ENCODE data around the gene CCDC107.

CCDC107 gene

GRCh38 chr9:35666045-35666444 is 8.0 kb downstream of the CCDC107 start:
- TF ChIP-seq EZH2phosphoT487 (IDR thresholded peaks at IDR 0.05; ENCODE audit: low read depth) (no peak), CTCF (IDR thresholded peaks at IDR 0.05; ENCODE audit: low read depth, low read length) (no peak)
- Histone ChIP-seq H2AFZ (ENCODE audit: low read depth, low read length) (no peak overlapping the region), H3K27ac (ENCODE audit: low read length) (no peak overlapping the region), H3K9me3 (ENCODE audit: insufficient read depth, low read length) (no peaks in the 10 kb centered on the region), H3K79me2 (ENCODE audit: low read length) (peaks cover 15% of the 10 kb centered on the region), H3K9ac (ENCODE audit: low read length) (no peak overlapping the region), H3K27me3 (ENCODE audit: low read depth, low read length) (no peaks in the 10 kb centered on the region), H3K4me3 (ENCODE audit: low read length) (peak overlapping the region; percentile 91; the same call in 1 of the 2 replicates), H4K20me1 (ENCODE audit: insufficient read depth, low read length) (no peaks in the 10 kb centered on the region), H3K4me2 (ENCODE audit: low read length) (peak overlapping the region; percentile 10; the same call in 1 of the 2 replicates), H3K4me1 (ENCODE audit: low read length) (peaks cover 19% of the 10 kb centered on the region), H3K36me3 (replicated peaks; ENCODE audit: low read depth, low read length) (peaks cover 25% of the 10 kb centered on the region)

- no peak overlapping the region for H3K27ac ChIP-seq (ENCODE audit: low read length)
Observed at GRCh38 chr9:35666549-35666948, 8.5 kb downstream of the CCDC107 start.

GRCh38 chr9:35667939-35668338 is 9.8 kb downstream of the CCDC107 start:
- H3K4me2 ChIP-seq (ENCODE audit: low read length) = no peak overlapping the region
- H3K27ac ChIP-seq (ENCODE audit: low read length) = no peak overlapping the region
- H3K36me3 ChIP-seq (replicated peaks; ENCODE audit: low read depth, low read length) = peaks cover 9% of the 10 kb centered on the region
- H3K9me3 ChIP-seq (ENCODE audit: insufficient read depth, low read length) = no peaks in the 10 kb centered on the region
- H4K20me1 ChIP-seq (ENCODE audit: insufficient read depth, low read length) = no peaks in the 10 kb centered on the region
- no peaks in the 10 kb centered on the region for H3K27me3 ChIP-seq (ENCODE audit: low read depth, low read length)
- H3K9ac ChIP-seq (ENCODE audit: low read length) = no peak overlapping the region
- TF ChIP-seq EZH2phosphoT487 (IDR thresholded peaks at IDR 0.05; ENCODE audit: low read depth) (no peak), CTCF (IDR thresholded peaks at IDR 0.05; ENCODE audit: low read depth, low read length) (no peak)
- no peak overlapping the region for H3K4me3 ChIP-seq (ENCODE audit: low read length)
- H2AFZ ChIP-seq (ENCODE audit: low read depth, low read length) = no peak overlapping the region
- H3K4me1 ChIP-seq (ENCODE audit: low read length) = peaks cover 19% of the 10 kb centered on the region
- peaks cover 15% of the 10 kb centered on the region for H3K79me2 ChIP-seq (ENCODE audit: low read length)

More at GRCh38 chr9:35666549-35666948, 8.5 kb downstream of the CCDC107 start:
- Histone ChIP-seq H3K4me2 (ENCODE audit: low read length) (no peak overlapping the region), H3K27me3 (ENCODE audit: low read depth, low read length) (no peaks in the 10 kb centered on the region), H3K79me2 (ENCODE audit: low read length) (peaks cover 15% of the 10 kb centered on the region), H3K4me1 (ENCODE audit: low read length) (peaks cover 19% of the 10 kb centered on the region), H2AFZ (ENCODE audit: low read depth, low read length) (no peak overlapping the region), H3K9ac (ENCODE audit: low read length) (no peak overlapping the region), H3K9me3 (ENCODE audit: insufficient read depth, low read length) (no peaks in the 10 kb centered on the region), H4K20me1 (ENCODE audit: insufficient read depth, low read length) (no peaks in the 10 kb centered on the region), H3K36me3 (replicated peaks; ENCODE audit: low read depth, low read length) (peaks cover 22% of the 10 kb centered on the region), H3K4me3 (ENCODE audit: low read length) (no peak overlapping the region)
- TF ChIP-seq CTCF (IDR thresholded peaks at IDR 0.05; ENCODE audit: low read depth, low read length) (no peak), EZH2phosphoT487 (IDR thresholded peaks at IDR 0.05; ENCODE audit: low read depth) (no peak)

- peaks cover 8% of the 10 kb centered on the region for H3K27me3 ChIP-seq (ENCODE audit: low read depth, low read length)
- TF ChIP-seq EZH2phosphoT487 (IDR thresholded peaks at IDR 0.05; ENCODE audit: low read depth) (no peak), CTCF (IDR thresholded peaks at IDR 0.05; ENCODE audit: low read depth, low read length) (no peak)
Observed at GRCh38 chr9:35669331-35670145, 11.4 kb downstream of the CCDC107 start.

More at GRCh38 chr9:35669331-35670145, 11.4 kb downstream of the CCDC107 start:
- Histone ChIP-seq H3K9me3 (ENCODE audit: insufficient read depth, low read length) (no peaks in the 10 kb centered on the region), H3K9ac (ENCODE audit: low read length) (no peak overlapping the region), H3K79me2 (ENCODE audit: low read length) (0 out of 2 replicates have a peak, but pooled peaks cover 4% of the 10 kb centered on the region), H3K4me3 (ENCODE audit: low read length) (no peak overlapping the region), H3K4me1 (ENCODE audit: low read length) (peaks cover 13% of the 10 kb centered on the region), H3K4me2 (ENCODE audit: low read length) (no peak overlapping the region), H4K20me1 (ENCODE audit: insufficient read depth, low read length) (no peaks in the 10 kb centered on the region), H3K27ac (ENCODE audit: low read length) (no peak overlapping the region), H2AFZ (ENCODE audit: low read depth, low read length) (no peak overlapping the region), H3K36me3 (replicated peaks; ENCODE audit: low read depth, low read length) (no peaks in the 10 kb centered on the region)

All from OCI-LY3 (cell line).